Measurements from ENCODE around the gene PDE1A. TPM values are rescaled to one million over a fixed set of nuclear protein-coding genes. Genes with fewer than 3 reads are reported as not detected.

PDE1A gene
- total and polyA plus RNA-seq, 3 experiments from 2014 or later: not detected

GRCh38 chr2:182445391-182445965, 18.6 kb upstream of the PDE1A start:
- Mint-ChIP-seq H3K9me3 (peaks cover 0 to 11% (median 0%) of the 10 kb centered on the region in 5 donors), H3K4me3 (no peak overlapping the region), H3K4me1 (no peaks in the 10 kb centered on the region), H3K36me3 (no peaks in the 10 kb centered on the region), H3K27ac (no peak overlapping the region), H3K27me3 (no peaks in the 10 kb centered on the region)
- Histone ChIP-seq H3K27me3 (ENCODE audit: insufficient read depth, low read length, poor library complexity, severe bottlenecking) (no peaks in the 10 kb centered on the region), H3K9me3 (ENCODE audit: low read length) (no peaks in the 10 kb centered on the region), H3K36me3 (ENCODE audit: insufficient read depth, low read length) (no peaks in the 10 kb centered on the region), H3K4me1 (ENCODE audit: insufficient read depth, low read length) (no peaks in the 10 kb centered on the region), H3K27ac (ENCODE audit: low read depth, low read length) (no peak overlapping the region), H3K4me3 (ENCODE audit: low read length) (no peak overlapping the region)
- DNase-seq: no peak
- CTCF ChIA-PET: interaction anchor here (0.7 to 1.2 kb wide), 2 partner anchors 37 to 56 kb away, joined by 3 to 4 read pairs; no protein-coding TSS in a partner anchor
- POLR2A ChIA-PET: no interaction called here

DNA sequence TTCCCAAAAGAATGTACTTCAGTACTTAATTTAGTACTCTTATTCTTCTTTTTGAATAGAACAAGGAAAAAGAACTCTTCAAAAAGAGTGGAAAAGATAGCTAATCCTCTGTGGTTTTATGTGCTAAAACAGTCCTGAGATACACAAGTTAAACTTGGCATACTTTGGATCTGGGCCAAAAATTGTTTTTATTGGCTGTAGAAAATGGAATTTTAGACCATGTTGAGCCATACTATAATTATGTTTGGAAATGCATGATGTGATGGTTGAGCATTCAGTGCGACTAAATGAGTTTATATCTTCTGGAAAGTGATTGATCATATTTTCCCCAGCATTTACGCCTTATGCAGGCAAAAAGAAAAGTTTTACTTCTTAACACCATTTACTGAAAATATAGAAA, 18.0 kb upstream of the PDE1A start:
- peaks cover 0 to 11% (median 0%) of the 10 kb centered on the region in 5 donors for H3K9me3 Mint-ChIP-seq

GRCh38 chr2:182444170-182444569, 17.3 kb upstream of the PDE1A start:
- ChIA-PET POLR2A (no interaction called here), CTCF (no interaction called here)
- Histone ChIP-seq H3K27ac (ENCODE audit: low read depth, low read length) (no peak overlapping the region), H3K36me3 (ENCODE audit: insufficient read depth, low read length) (no peaks in the 10 kb centered on the region), H3K27me3 (ENCODE audit: insufficient read depth, low read length, poor library complexity, severe bottlenecking) (no peaks in the 10 kb centered on the region), H3K4me1 (ENCODE audit: insufficient read depth, low read length) (no peaks in the 10 kb centered on the region), H3K9me3 (ENCODE audit: low read length) (no peaks in the 10 kb centered on the region), H3K4me3 (ENCODE audit: low read length) (no peak overlapping the region)
- Mint-ChIP-seq H3K4me3 (no peak overlapping the region), H3K27me3 (no peaks in the 10 kb centered on the region), H3K9me3 (peaks cover 0 to 11% (median 2%) of the 10 kb centered on the region in 5 donors), H3K4me1 (no peaks in the 10 kb centered on the region), H3K27ac (no peak overlapping the region), H3K36me3 (no peaks in the 10 kb centered on the region)
- DNase-seq: no peak

More for the DNA sequence above, 18.0 kb upstream of the PDE1A start:
- ChIA-PET CTCF (interaction anchor here (0.7 to 1.2 kb wide), 2 partner anchors 36 to 57 kb away, joined by 3 to 4 read pairs; no protein-coding TSS in a partner anchor), POLR2A (no interaction called here)
- H3K4me1 Mint-ChIP-seq: no peaks in the 10 kb centered on the region
- no peak overlapping the region for H3K27ac Mint-ChIP-seq
- no peak overlapping the region for H3K4me3 Mint-ChIP-seq
- DNase-seq: no peak
- Histone ChIP-seq H3K9me3 (ENCODE audit: low read length) (no peaks in the 10 kb centered on the region), H3K27ac (ENCODE audit: low read depth, low read length) (no peak overlapping the region), H3K4me1 (ENCODE audit: insufficient read depth, low read length) (no peaks in the 10 kb centered on the region), H3K4me3 (ENCODE audit: low read length) (no peak overlapping the region), H3K36me3 (ENCODE audit: insufficient read depth, low read length) (no peaks in the 10 kb centered on the region), H3K27me3 (ENCODE audit: insufficient read depth, low read length, poor library complexity, severe bottlenecking) (no peaks in the 10 kb centered on the region)
- H3K27me3 Mint-ChIP-seq: no peaks in the 10 kb centered on the region
- H3K36me3 Mint-ChIP-seq: no peaks in the 10 kb centered on the region

DNA sequence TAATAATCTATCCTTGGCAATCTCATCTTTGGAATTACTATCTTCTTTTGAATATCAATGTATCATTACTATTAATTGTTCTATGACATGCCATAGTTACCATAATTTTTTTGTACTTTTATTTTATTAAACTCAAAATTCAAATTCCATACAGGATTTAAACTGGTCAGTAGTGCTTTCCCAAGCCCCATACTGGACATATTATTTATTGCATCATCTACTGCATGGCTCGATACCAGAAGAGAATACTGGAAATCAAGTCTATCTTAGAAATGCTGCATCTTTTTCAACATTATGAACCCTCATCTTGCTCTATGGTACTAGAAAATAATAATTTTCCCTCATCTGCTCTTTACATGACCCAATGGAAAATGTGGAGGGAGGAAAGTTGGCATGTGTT, 9.4 kb upstream of the PDE1A start:
- no peaks in the 10 kb centered on the region for H3K4me1 ChIP-seq (ENCODE audit: insufficient read depth, low read length)
- no peak overlapping the region for H3K4me3 ChIP-seq (ENCODE audit: low read length)
- ChIA-PET POLR2A (no interaction called here), CTCF (no interaction called here)
- DNase-seq: no peak
- H3K27me3 ChIP-seq (ENCODE audit: insufficient read depth, low read length, poor library complexity, severe bottlenecking): no peaks in the 10 kb centered on the region
- H3K27me3 Mint-ChIP-seq: no peaks in the 10 kb centered on the region
- no peak overlapping the region for H3K4me3 Mint-ChIP-seq
- no peaks in the 10 kb centered on the region for H3K36me3 ChIP-seq (ENCODE audit: insufficient read depth, low read length)
- no peaks in the 10 kb centered on the region for H3K9me3 ChIP-seq (ENCODE audit: low read length)
- peaks cover 0 to 5% (median under 1%) of the 10 kb centered on the region in 5 donors for H3K9me3 Mint-ChIP-seq
- no peaks in the 10 kb centered on the region for H3K4me1 Mint-ChIP-seq
- H3K27ac ChIP-seq (ENCODE audit: low read depth, low read length): no peak overlapping the region
- H3K36me3 Mint-ChIP-seq: no peaks in the 10 kb centered on the region
- no peak overlapping the region for H3K27ac Mint-ChIP-seq

DNA sequence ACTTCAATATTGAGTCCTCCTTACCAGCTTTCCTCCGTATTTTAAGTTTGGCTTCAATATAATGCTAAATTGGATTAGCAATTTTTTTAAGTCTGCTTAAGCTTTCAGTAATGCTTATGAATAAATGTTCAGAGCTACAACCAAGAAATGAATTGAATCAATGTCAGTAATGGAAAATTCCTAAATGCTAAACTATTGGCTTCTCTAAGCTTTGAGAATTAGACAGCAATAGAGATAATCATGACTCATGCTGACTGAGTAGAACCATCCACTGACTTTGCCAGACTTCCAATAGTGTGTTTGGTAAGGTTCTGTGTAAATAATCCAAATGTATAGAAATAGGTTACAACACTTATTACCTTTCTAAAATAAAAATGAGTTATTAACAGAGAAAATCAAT, 8.9 kb upstream of the PDE1A start:
- Mint-ChIP-seq H3K9me3 (peaks cover 0 to 5% (median 3%) of the 10 kb centered on the region in 5 donors), H3K36me3 (no peaks in the 10 kb centered on the region), H3K4me1 (no peaks in the 10 kb centered on the region), H3K27ac (no peak overlapping the region), H3K27me3 (no peaks in the 10 kb centered on the region), H3K4me3 (no peak overlapping the region)
- no peak for DNase-seq
- Histone ChIP-seq H3K4me3 (ENCODE audit: low read length) (no peak overlapping the region), H3K4me1 (ENCODE audit: insufficient read depth, low read length) (no peaks in the 10 kb centered on the region), H3K27ac (ENCODE audit: low read depth, low read length) (no peak overlapping the region), H3K36me3 (ENCODE audit: insufficient read depth, low read length) (no peaks in the 10 kb centered on the region), H3K9me3 (ENCODE audit: low read length) (no peaks in the 10 kb centered on the region), H3K27me3 (ENCODE audit: insufficient read depth, low read length, poor library complexity, severe bottlenecking) (no peaks in the 10 kb centered on the region)
- CTCF ChIA-PET: no interaction called here
- POLR2A ChIA-PET: no interaction called here

- no peaks in the 10 kb centered on the region for H3K27me3 Mint-ChIP-seq
- H3K36me3 Mint-ChIP-seq: no peaks in the 10 kb centered on the region
- H3K9me3 Mint-ChIP-seq: peaks cover 0 to 5% (median 3%) of the 10 kb centered on the region in 5 donors
- POLR2A ChIA-PET: no interaction called here
- Histone ChIP-seq H3K36me3 (ENCODE audit: insufficient read depth, low read length) (no peaks in the 10 kb centered on the region), H3K4me3 (ENCODE audit: low read length) (no peak overlapping the region), H3K9me3 (ENCODE audit: low read length) (no peaks in the 10 kb centered on the region), H3K4me1 (ENCODE audit: insufficient read depth, low read length) (no peaks in the 10 kb centered on the region), H3K27me3 (ENCODE audit: insufficient read depth, low read length, poor library complexity, severe bottlenecking) (no peaks in the 10 kb centered on the region), H3K27ac (ENCODE audit: low read depth, low read length) (no peak overlapping the region)
- CTCF ChIA-PET: no interaction called here
- no peak for DNase-seq
- no peak overlapping the region for H3K4me3 Mint-ChIP-seq
- no peak overlapping the region for H3K27ac Mint-ChIP-seq
- H3K4me1 Mint-ChIP-seq: no peaks in the 10 kb centered on the region
Measured at GRCh38 chr2:182432051-182432450, 5.2 kb upstream of the PDE1A start.

DNA sequence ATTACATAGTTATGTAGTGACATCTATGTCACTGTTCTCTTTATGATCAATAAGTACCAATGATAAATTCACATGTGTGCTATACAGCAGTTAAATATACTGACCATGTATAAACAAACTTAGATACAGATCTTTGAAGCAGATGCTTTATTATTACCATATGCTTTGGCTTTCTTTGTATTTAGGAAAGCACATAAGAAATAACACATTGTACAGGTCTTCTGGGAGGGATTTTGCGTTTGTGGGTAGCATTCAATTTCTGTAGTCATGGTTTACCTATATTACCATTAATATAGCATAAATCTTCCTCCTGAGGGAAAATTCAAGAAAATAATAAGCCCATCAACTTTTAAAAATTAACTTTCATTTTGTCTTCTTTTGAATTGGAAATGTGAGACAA, 1.6 kb upstream of the PDE1A start:
- Mint-ChIP-seq H3K27me3 (no peaks in the 10 kb centered on the region), H3K36me3 (no peaks in the 10 kb centered on the region), H3K4me3 (no peak overlapping the region), H3K4me1 (no peaks in the 10 kb centered on the region), H3K9me3 (peaks cover 0 to 3% (median 2%) of the 10 kb centered on the region in 5 donors), H3K27ac (no peak overlapping the region)
- Histone ChIP-seq H3K4me3 (ENCODE audit: low read length) (no peak overlapping the region), H3K27me3 (ENCODE audit: insufficient read depth, low read length, poor library complexity, severe bottlenecking) (no peaks in the 10 kb centered on the region), H3K36me3 (ENCODE audit: insufficient read depth, low read length) (no peaks in the 10 kb centered on the region), H3K4me1 (ENCODE audit: insufficient read depth, low read length) (no peaks in the 10 kb centered on the region), H3K27ac (ENCODE audit: low read depth, low read length) (no peak overlapping the region), H3K9me3 (ENCODE audit: low read length) (no peaks in the 10 kb centered on the region)
- ChIA-PET POLR2A (no interaction called here), CTCF (no interaction called here)
- no peak for DNase-seq

- DNase-seq: no peak
- no peaks in the 10 kb centered on the region for H3K4me1 ChIP-seq (ENCODE audit: insufficient read depth, low read length)
- no peaks in the 10 kb centered on the region for H3K27me3 ChIP-seq (ENCODE audit: insufficient read depth, low read length, poor library complexity, severe bottlenecking)
- Mint-ChIP-seq H3K9me3 (peaks cover 0 to 3% (median 2%) of the 10 kb centered on the region in 5 donors), H3K4me3 (no peak overlapping the region), H3K27me3 (no peaks in the 10 kb centered on the region), H3K27ac (no peak overlapping the region), H3K36me3 (no peaks in the 10 kb centered on the region), H3K4me1 (no peaks in the 10 kb centered on the region)
- H3K4me3 ChIP-seq (ENCODE audit: low read length): no peak overlapping the region
- H3K27ac ChIP-seq (ENCODE audit: low read depth, low read length): no peak overlapping the region
- no peaks in the 10 kb centered on the region for H3K36me3 ChIP-seq (ENCODE audit: insufficient read depth, low read length)
- POLR2A ChIA-PET: no interaction called here
- H3K9me3 ChIP-seq (ENCODE audit: low read length): no peaks in the 10 kb centered on the region
- CTCF ChIA-PET: no interaction called here
Measured at GRCh38 chr2:182426082-182426917, 536 bp downstream of the PDE1A start.
